Stimulated activated CD4-positive, alpha-beta T cell treated with anti-CD3 and anti-CD28 coated beads, Interleukin-15, amount 100 ng/mL, for 1 hour (primary cell): ENCODE results near the gene SNN.

ENCODE experiments used
- DNase-seq, 2 donors: peaks; one replicate each; pipeline ENCODE4 v3.0.0-alpha.2; 2020; ENCODE audit warnings: low read depth in 1 of 2, low spot score in 1 of 2

SNN gene

GRCh38 chr16:11696266-11697012, 28.2 kb downstream of the SNN start:
- no peak for DNase-seq

GRCh38 chr16:11697319-11697718, 29.1 kb downstream of the SNN start:
- DNase-seq, result no peak

DNA sequence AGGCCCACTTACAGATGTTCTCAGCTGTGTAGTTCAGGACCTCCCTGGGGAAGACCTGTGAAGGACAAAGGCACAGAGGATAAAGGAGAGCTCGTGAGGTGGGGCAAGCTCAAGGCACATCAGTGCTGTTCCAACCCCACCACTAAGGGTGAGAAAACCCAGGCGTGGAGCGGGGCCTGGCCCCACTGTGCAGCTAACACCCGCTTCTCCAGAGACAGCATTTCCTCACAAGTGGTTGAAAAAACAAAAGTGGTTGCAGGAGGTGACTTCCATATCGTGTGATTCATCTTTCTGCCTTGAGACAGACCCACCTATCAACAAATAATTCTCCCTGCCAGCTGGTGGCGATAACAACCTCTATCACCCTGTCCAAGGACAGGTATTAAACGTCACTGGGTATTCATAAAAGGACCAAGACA, 30.0 kb downstream of the SNN start:
- DNase-seq, result no peak

GRCh38 chr16:11699234-11699894, 31.1 kb downstream of the SNN start:
- no peak for DNase-seq

DNA sequence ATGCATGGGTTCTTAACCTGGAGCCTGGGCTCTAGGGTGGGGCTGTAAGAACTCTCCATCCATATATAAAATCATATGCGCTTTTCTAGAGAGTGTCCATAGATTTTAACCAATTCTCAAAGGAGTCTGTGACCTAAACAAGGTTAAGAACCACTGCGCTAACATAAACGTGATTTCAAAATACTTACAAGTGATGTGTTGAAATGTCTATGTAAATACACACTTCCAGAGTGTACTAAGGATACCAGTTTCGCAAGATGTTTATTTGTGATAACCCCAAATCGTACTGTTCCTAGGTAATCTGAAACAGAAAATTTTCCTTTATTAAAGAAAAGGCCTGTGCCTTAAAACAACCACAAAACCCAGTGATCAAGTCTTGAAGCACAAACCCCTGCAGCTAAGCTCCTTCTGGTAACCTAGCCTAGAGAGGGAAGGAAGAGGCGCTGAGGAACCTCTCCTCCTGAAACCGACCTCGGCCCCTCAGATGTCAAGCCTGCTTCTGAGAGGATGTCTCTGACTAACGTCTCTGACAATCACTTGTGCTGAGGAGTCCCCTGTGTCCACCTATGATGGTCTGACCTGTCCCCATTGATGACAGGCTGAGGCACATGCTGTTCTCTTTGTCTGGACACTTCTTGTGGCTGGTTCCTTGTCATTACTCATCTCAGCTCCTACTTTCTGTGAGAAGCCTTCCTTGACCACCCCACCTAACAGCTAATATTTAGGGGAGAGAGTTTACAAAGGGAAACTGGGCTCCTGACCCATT, 32.2 kb downstream of the SNN start:
- DNase-seq, result no peak

GRCh38 chr16:11705311-11706025, 37.2 kb downstream of the SNN start:
- DNase-seq, result no peak

DNA sequence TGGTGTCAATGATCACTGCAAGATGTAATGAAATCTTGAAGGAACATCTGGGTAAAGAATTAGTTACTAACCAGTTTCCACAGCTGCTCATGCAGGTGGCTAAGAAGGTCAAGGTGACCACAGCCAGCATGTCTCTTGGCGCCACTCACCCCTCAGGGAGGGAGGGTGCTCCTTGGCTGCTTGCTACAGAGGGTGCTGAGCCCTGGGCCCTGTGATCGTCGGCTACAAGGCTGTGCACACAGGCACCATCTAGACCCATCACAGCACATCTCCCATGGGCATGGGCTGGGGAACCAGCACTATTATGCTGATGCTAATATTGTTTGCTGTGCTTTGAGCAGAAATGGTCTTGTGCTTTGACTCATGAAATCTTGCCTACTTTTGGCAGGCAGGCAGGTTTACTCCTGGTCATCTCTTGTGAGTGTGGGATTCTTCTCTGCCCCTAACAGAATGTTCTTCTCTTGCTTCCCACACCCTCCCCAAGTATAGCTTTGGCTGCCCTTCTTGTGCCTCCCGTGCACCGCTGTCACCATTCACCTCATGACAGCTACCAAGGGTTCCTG, 38.0 kb downstream of the SNN start:
- DNase-seq, result no peak

- no peak for DNase-seq
Measured at GRCh38 chr16:11707679-11708197, 39.5 kb downstream of the SNN start.

- DNase-seq, result no peak
Measured at GRCh38 chr16:11708421-11708820, 40.2 kb downstream of the SNN start.

GRCh38 chr16:11711662-11712061, 43.4 kb downstream of the SNN start:
- no peak for DNase-seq

DNA sequence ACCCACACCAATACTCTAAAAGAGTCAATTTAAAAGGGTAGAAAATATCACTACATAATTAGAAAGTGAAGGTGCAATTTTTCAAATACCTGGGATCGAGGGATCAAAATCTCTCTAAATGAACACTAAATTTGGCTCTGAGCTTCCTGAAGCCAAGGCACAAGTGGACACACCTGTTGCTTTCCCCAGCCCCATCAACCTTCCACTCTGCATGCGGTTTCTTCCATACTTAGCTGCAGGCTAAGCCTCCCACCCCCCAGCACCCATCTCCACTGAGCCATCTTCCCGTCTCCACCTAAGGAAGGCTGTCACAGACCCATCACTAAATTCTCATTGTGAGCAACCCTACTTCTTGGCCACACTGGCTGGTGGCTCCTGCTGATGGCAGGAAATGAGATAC, 43.9 kb downstream of the SNN start:
- DNase-seq, result no peak

DNA sequence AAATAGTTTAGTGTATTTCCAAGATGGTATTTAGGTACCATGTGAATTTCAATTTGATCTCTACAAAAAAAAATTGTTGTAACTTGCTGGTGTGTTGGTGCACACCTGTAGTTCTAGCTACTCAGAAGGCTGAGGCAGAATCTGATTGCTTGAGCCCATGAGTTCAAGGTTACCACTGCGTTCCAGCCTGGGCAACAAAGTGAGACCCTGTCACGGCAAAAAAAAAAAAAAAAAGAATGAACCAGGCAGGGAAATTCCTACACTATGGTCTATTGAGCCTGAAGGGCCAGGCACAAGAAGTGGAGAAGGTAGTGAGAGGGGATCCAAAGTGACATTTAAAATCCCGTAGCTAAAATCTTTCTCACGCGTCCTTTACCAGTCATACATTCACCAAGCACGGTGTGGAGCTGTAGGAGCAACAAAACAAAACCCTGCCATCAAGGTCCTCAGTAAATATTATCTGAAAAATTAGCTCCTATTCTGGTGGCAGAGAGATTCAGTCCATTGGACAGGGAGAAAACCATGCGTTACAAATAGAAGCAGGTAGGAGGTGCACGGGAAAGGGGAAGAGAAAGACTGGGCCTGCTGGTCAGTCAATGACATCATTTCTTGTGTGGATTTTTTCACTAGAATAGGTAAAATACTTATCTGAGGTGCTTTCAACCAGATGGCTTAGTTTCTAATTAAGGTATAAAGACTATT, 47.1 kb downstream of the SNN start:
- DNase-seq, result no peak

GRCh38 chr16:11716336-11716735, 48.1 kb downstream of the SNN start:
- DNase-seq, result no peak

DNA sequence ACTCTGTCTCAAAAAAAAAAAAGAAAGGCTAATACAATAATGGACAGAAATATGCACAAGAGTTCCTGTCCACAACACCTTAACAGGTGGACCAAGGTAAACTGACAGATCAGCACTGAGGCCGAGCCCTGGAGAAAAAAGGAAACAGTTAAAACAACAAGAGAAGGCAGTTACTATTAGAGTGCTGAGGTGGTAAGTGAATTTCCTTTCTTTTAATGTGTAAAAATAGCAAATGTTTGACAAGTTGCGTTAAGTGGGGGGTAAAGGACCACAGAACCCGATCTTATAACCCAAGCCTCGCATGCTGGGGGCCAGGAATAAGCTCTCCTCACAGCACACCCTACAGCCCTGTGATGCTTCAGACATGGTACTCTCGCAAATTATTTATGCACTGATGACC, 49.6 kb downstream of the SNN start:
- DNase-seq, result no peak

GRCh38 chr16:11719171-11719570, 50.9 kb downstream of the SNN start:
- no peak for DNase-seq

- DNase-seq, result no peak
Measured at GRCh38 chr16:11719762-11720161, 51.5 kb downstream of the SNN start.

DNA sequence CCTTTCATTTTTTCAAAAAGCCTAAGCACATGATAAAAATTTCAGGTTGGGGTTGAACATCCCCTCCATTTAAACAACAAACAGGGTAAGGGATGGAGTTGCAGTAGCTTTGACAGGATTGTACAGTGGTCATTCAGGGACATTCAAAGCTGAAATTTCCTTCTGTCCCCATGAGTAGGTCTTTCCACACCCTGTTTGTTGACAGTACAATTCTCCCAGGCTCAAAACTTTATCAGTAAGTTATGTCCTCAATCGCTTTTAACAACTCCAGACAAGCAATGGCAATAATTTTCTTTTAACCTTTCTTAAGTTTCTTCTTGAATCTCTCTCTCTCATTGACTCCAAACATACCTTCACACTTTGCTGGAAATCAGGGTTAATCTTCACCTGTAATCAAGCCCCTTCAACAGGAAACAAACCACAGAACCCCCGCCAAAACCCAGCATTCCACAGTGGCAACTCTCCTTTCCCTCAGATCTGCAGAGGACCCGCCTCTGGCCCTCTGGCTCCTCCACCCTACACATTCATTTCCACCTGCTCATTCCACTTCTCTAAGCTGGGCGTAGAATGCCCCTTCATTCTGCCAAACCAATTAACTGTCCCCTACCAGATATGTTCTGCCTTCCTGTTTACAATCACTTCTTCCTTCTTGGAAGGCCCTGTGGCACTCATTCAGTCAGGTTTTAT, 53.7 kb downstream of the SNN start:
- no peak for DNase-seq

- DNase-seq, result no peak
Measured at GRCh38 chr16:11722468-11722808, 54.2 kb downstream of the SNN start.

DNA sequence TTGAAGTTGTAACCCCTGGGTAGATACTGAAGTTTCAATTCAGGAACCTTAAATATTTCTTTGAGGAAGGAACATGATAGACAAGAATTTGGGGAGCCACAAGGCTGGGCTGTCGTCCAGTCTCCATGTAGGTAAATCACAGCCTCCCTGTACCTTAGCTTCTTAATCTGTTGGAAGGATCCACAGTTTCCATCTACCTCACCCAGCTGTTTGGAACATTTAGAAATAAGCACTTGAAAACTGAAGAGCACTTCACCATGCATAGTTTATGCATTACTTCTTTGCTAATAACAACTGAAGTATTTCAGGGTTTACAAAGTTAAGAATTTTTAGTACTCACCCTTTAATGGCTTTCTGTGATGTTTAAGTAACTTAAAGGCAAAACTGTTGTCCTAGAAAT, 57.2 kb downstream of the SNN start:
- DNase-seq, result no peak

DNA sequence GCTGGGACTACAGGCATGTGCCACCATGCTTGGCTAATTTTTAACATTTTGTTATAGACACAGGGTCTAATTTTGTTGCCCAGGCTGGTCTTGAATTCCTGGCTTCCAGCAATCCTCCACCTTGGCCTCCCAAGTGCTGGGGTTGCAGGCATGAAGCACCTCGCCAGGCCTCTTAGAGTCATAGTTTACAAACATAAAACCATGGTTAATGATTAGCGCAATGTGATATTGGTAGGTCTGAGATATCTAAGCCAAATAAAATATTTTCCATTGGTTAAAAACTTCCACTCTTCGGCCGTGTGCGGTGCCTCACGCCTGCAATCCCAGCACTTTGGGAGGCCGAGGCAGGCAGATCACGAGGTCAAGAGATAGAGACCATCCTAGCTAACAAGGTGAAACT, 57.8 kb downstream of the SNN start:
- no peak for DNase-seq
